Activated T-helper 1 cell treated with anti-CD3 and anti-CD28 coated beads, Interleukin-12 subunit alpha, Interleukin-12 subunit beta, Interleukin-2, Interleukin-4 antibody, amounts not matched to agents 30 ng/mL and 10 ng/mL and 1 ng/mL, durations not matched to agents 14 hours and 24 hours and 36 hours (primary cell): Measurements from ENCODE around the gene ADAMTSL2. TPM values are rescaled to one million over a fixed set of nuclear protein-coding genes. Genes with fewer than 3 reads are reported as not detected.

Experiments
- DNase-seq: peaks from one replicate; pipeline ENCODE4 v3.0.0; 2021; ENCODE audit warnings: low spot score
- H3K27ac Mint-ChIP-seq: one replicate; pipeline ENCODE4 v1.8.0; 2021; ENCODE audit warnings: mild to moderate bottlenecking, mixed read lengths
- H3K27me3 Mint-ChIP-seq: one replicate; pipeline ENCODE4 v1.8.0; 2022; ENCODE audit warnings: mild to moderate bottlenecking, moderate library complexity, mixed read lengths; ENCODE audit not compliant: insufficient read depth
- H3K36me3 Mint-ChIP-seq: one replicate; pipeline ENCODE4 v1.8.0; 2021; ENCODE audit warnings: low read depth, mixed read lengths
- H3K4me1 Mint-ChIP-seq: one replicate; pipeline ENCODE4 v1.8.0; 2021; ENCODE audit warnings: low read depth, mixed read lengths
- H3K4me3 Mint-ChIP-seq: one replicate; pipeline ENCODE4 v1.8.0; 2021; ENCODE audit warnings: mild to moderate bottlenecking, moderate library complexity, mixed read lengths
- H3K9me3 Mint-ChIP-seq: one replicate; pipeline ENCODE4 v1.8.0; 2021; ENCODE audit warnings: mixed read lengths
- intact Hi-C: fragments of 100-400 bp; cut with micrococcal nuclease; formaldehyde crosslinking; loops from one replicate; pipeline ENCODE4 v1.15.1; 2024
- total RNA-seq: library from RNA; stranded (reverse); gene quantifications from 2 replicates; pipeline ENCODE4 v1.2.3, GENCODE V29; 2022

The ADAMTSL2 gene
- total RNA-seq, 1 donor from 2014 or later = not detected

GRCh38 chr9:133524679-133525228 lies 9.8 kb upstream of the ADAMTSL2 start, which contains the start of gene MYMK:
MYMK (minus strand) TSS chr9:133524959; CDS start chr9:133524844, 115 bp downstream.
- intact Hi-C loops = no loop called here
- Mint-ChIP-seq H3K4me3 (no peak within 1 kb of the TSS), H3K9me3 (no peaks in the 10 kb centered on the region), H3K4me1 (no peaks in the 10 kb centered on the region), H3K27ac (no peak within 1 kb of the TSS), H3K27me3 (peaks cover 2% of the 10 kb centered on the region), H3K36me3 (no peaks in the 10 kb centered on the region)
- no peak for DNase-seq

- H3K27me3 Mint-ChIP-seq = peaks cover 2% of the 10 kb centered on the region
- DNase-seq = no peak
- intact Hi-C loops = no loop called here
- H3K27ac Mint-ChIP-seq = no peak overlapping the region
- no peaks in the 10 kb centered on the region for H3K9me3 Mint-ChIP-seq
- no peaks in the 10 kb centered on the region for H3K36me3 Mint-ChIP-seq
- H3K4me1 Mint-ChIP-seq = no peaks in the 10 kb centered on the region
- H3K4me3 Mint-ChIP-seq = no peak overlapping the region
These were observed 8.8 kb upstream of the ADAMTSL2 start for GRCh38 chr9:133525677-133526076.

GRCh38 chr9:133526721-133527321 lies 7.7 kb upstream of the ADAMTSL2 start:
- no peak overlapping the region for H3K27ac Mint-ChIP-seq
- no peak overlapping the region for H3K4me3 Mint-ChIP-seq
- no peaks in the 10 kb centered on the region for H3K9me3 Mint-ChIP-seq
- DNase-seq = no peak
- H3K27me3 Mint-ChIP-seq = peaks cover 2% of the 10 kb centered on the region
- no peaks in the 10 kb centered on the region for H3K36me3 Mint-ChIP-seq
- no peaks in the 10 kb centered on the region for H3K4me1 Mint-ChIP-seq
- intact Hi-C loops = no loop called here

GRCh38 chr9:133527444-133527920 lies 7.0 kb upstream of the ADAMTSL2 start:
- intact Hi-C loops = no loop called here
- H3K4me3 Mint-ChIP-seq = no peak overlapping the region
- H3K9me3 Mint-ChIP-seq = no peaks in the 10 kb centered on the region
- no peaks in the 10 kb centered on the region for H3K4me1 Mint-ChIP-seq
- no peaks in the 10 kb centered on the region for H3K36me3 Mint-ChIP-seq
- peaks cover 2% of the 10 kb centered on the region for H3K27me3 Mint-ChIP-seq
- DNase-seq = no peak
- H3K27ac Mint-ChIP-seq = no peak overlapping the region

- Mint-ChIP-seq H3K4me3 (no peak overlapping the region), H3K4me1 (no peaks in the 10 kb centered on the region), H3K9me3 (no peaks in the 10 kb centered on the region), H3K36me3 (no peaks in the 10 kb centered on the region), H3K27ac (no peak overlapping the region), H3K27me3 (peaks cover 5% of the 10 kb centered on the region)
- intact Hi-C loops = no loop called here
- DNase-seq = no peak
These were observed 6.3 kb upstream of the ADAMTSL2 start for GRCh38 chr9:133528001-133528875.

- Mint-ChIP-seq H3K4me1 (no peaks in the 10 kb centered on the region), H3K27ac (no peak overlapping the region), H3K27me3 (peaks cover 8% of the 10 kb centered on the region), H3K9me3 (no peaks in the 10 kb centered on the region), H3K4me3 (no peak overlapping the region), H3K36me3 (no peaks in the 10 kb centered on the region)
- intact Hi-C loops = no loop called here
- DNase-seq = no peak
These were observed 5.6 kb upstream of the ADAMTSL2 start for GRCh38 chr9:133528876-133529241.

GRCh38 chr9:133529457-133529856 lies 5.0 kb upstream of the ADAMTSL2 start:
- no peak overlapping the region for H3K4me3 Mint-ChIP-seq
- H3K4me1 Mint-ChIP-seq = no peaks in the 10 kb centered on the region
- intact Hi-C loops = no loop called here
- no peaks in the 10 kb centered on the region for H3K36me3 Mint-ChIP-seq
- H3K27me3 Mint-ChIP-seq = peaks cover 8% of the 10 kb centered on the region
- DNase-seq = no peak
- H3K27ac Mint-ChIP-seq = no peak overlapping the region
- H3K9me3 Mint-ChIP-seq = no peaks in the 10 kb centered on the region

- no peak for DNase-seq
- intact Hi-C loops = no loop called here
- Mint-ChIP-seq H3K36me3 (no peaks in the 10 kb centered on the region), H3K27me3 (peaks cover 8% of the 10 kb centered on the region), H3K4me3 (no peak overlapping the region), H3K27ac (no peak overlapping the region), H3K9me3 (no peaks in the 10 kb centered on the region), H3K4me1 (no peaks in the 10 kb centered on the region)
These were observed 4.6 kb upstream of the ADAMTSL2 start for GRCh38 chr9:133529874-133530273.

- H3K9me3 Mint-ChIP-seq = no peaks in the 10 kb centered on the region
- H3K36me3 Mint-ChIP-seq = no peaks in the 10 kb centered on the region
- H3K4me3 Mint-ChIP-seq = no peak overlapping the region
- DNase-seq = no peak
- H3K4me1 Mint-ChIP-seq = no peaks in the 10 kb centered on the region
- no peak overlapping the region for H3K27ac Mint-ChIP-seq
- peaks cover 11% of the 10 kb centered on the region for H3K27me3 Mint-ChIP-seq
- intact Hi-C loops = no loop called here
These were observed 3.2 kb upstream of the ADAMTSL2 start for GRCh38 chr9:133531293-133531692.

GRCh38 chr9:133532937-133533668 lies 1.4 kb upstream of the ADAMTSL2 start:
- intact Hi-C loops = loop anchor here (1.0 kb wide), 1 partner anchor 210 kb away; no protein-coding TSS in a partner anchor
- DNase-seq = peak; percentile 24
- Mint-ChIP-seq H3K27ac (no peak overlapping the region), H3K27me3 (peaks cover 11% of the 10 kb centered on the region), H3K4me1 (no peaks in the 10 kb centered on the region), H3K9me3 (no peaks in the 10 kb centered on the region), H3K4me3 (no peak overlapping the region), H3K36me3 (no peaks in the 10 kb centered on the region)

GRCh38 chr9:133533857-133534256 lies 647 bp upstream of the ADAMTSL2 start:
- intact Hi-C loops = loop anchor here (1.0 kb wide), 1 partner anchor 209 kb away; no protein-coding TSS in a partner anchor
- no peaks in the 10 kb centered on the region for H3K4me1 Mint-ChIP-seq
- H3K27me3 Mint-ChIP-seq = peaks cover 11% of the 10 kb centered on the region
- no peak for DNase-seq
- no peaks in the 10 kb centered on the region for H3K36me3 Mint-ChIP-seq
- no peaks in the 10 kb centered on the region for H3K9me3 Mint-ChIP-seq
- H3K4me3 Mint-ChIP-seq = no peak overlapping the region
- H3K27ac Mint-ChIP-seq = no peak overlapping the region

- peaks cover 12% of the 10 kb centered on the region for H3K27me3 Mint-ChIP-seq
- DNase-seq = no peak
- H3K4me1 Mint-ChIP-seq = no peaks in the 10 kb centered on the region
- H3K36me3 Mint-ChIP-seq = no peaks in the 10 kb centered on the region
- H3K9me3 Mint-ChIP-seq = no peaks in the 10 kb centered on the region
- no peak overlapping the region for H3K4me3 Mint-ChIP-seq
- intact Hi-C loops = no loop called here
- no peak overlapping the region for H3K27ac Mint-ChIP-seq
These were observed 888 bp downstream of the ADAMTSL2 start for GRCh38 chr9:133535306-133535877.
